Cerebellar nuclear complex (tissue), 1 donor: ENCODE results near the gene RDX.
"Not testable (repeated sequence)": the region's sequence is repeated elsewhere in the genome, so short reads cannot be mapped to it uniquely, and the experiment has no call there.

Source experiments
- DNase-seq, 2 experiments: peaks; one replicate each; lab custom pipeline; 2025; lab: John Stamatoyannopoulos, UW

Gene RDX

DNA sequence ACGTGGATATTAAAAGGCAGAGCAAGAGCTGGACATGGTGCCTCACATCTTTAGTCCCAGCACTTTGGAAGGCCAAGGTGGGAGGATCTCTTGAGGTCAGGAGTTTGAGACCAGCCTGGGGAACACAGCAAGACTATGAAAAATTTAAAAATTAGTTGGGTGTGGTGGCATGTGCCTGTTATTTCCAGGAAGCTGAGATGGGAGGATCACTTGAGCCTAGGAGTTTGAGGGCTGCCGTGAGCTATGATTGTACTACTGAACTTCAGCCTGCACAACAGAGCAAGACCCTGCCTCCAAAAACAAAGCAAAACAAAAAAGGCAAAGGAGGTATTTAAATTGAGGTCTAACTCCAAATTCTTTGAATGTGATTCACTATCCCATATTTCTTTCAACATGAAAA lies 23.5 kb downstream of the RDX start:
- no peak for DNase-seq

DNA sequence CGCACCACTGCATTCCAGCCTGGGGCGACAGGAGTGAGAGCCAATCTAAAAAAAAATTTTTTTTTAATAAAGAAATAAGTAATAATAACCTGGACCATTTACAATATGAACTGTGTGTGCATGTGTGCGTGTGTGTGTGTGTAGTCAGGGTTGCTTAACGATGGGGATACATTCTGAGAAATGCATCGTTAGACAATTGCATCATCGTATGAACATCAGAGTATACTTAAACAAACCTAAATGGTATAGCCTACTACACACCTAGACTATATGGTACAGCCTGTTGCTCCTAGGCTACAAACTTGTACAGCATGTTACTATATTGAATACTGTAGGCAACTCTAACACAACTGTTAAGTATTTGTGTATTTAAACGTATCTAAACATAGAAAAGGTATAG lies 26.4 kb downstream of the RDX start:
- no peak for DNase-seq

DNA sequence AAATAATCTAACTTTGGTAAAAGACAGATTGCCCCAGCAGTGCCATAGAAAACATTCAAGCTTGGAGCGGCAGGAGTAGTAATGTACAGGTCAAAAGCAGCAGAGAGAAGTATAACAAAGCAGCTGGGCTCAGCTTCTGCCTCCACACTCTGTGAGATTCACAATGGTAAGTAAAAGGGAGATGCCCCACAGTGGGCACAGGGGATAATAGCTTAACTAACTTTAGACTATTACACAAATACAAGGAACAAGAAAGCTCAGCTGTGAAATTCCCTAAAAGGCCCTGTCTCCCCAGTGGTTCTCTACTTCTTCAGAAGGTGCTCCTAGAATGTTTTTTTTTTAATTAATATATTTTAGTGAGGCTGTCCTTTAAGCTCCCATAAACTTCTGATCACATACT lies 28.0 kb downstream of the RDX start:
- DNase-seq = no peak

DNA sequence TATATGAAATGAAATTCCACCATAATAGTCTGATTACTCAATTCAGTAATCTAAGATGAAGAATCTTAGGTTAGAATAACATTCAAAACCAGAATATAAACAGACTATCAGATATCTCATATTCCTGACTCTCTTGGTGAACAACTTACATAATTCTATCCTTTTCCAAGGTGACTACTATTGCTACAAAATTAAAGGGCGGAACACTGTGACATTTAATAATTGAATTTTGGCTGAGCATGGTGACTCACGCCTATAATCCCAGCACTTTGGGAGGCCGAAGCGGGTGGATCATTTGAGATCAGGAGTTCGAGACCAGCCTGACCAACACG lies 34.4 kb downstream of the RDX start:
- no peak for DNase-seq

DNA sequence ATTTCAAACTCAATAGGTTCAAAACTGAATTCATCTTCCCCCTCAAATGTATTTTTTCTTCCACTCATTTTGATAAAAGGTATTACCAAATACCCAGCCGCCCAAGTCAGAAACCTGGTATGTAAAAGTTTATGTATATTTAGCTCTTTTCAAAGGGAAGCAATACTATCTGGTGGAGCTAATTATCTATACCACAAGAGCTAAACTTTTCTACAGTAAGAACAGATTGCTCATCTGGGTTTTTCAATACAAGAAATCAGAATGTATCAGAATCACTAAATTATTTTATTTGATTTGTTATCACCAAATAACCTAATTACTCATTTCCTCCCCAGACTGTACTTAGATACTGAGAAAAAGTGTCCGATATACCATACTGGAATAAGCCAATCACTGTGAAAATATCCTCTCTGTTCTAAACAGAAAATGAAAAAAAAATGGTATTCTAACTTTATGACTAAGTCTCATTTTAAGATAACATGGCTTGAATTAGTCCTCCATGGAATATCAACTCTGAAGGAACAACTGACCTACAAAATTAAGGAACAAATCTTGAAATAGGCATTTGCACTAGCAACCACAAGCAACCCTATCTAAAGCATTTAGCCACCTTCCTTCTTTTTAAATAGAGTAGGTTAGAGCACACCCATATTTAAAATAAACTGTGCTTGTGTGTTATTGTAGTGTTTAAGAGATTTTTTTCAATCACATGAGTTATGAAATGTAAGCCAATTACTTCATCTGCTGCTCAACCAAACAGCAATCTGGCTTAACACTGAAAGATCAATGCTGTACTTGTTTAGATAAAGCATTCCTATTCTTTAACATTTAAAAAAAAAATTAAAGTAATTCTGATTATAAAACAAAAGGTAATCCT lies 35.0 kb downstream of the RDX start:
- DNase-seq = no peak

DNA sequence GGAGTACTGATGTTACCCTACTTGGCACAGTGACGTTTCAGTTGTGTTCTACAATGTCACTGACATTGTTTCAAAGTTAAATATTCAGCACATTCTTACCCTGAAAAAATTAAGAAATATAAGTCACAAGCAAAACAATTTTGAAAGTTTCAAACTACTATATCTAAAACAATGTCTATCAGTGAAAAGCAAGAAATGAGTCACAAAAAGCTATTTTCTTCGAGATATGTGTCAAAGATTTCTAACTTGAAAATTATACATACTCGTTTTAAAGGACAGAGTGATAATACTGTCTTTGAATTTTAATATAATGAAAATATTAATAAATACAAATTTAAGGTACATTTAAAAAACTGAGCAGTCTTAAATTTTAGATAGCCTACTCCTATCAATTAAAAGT lies 42.9 kb downstream of the RDX start:
- DNase-seq = no peak

DNA sequence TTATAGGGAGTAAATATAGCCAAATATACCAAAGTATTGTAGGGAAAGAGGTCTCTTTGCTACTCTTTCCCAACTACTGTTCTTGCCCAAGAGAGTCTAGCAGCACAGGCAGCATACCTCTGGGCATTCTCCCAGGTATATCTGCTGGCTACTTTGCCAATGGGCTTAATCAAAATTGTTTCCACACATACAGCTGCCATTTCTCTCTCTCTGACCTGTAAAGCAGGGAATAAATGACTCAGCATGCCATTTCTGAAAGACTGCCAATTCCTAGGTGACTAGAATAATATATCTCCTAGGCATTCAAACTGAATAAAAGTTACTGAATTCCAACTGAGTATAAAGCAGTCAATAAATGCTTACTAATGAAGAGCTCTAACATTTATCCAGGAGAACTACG lies 44.6 kb downstream of the RDX start:
- no peak for DNase-seq

DNA sequence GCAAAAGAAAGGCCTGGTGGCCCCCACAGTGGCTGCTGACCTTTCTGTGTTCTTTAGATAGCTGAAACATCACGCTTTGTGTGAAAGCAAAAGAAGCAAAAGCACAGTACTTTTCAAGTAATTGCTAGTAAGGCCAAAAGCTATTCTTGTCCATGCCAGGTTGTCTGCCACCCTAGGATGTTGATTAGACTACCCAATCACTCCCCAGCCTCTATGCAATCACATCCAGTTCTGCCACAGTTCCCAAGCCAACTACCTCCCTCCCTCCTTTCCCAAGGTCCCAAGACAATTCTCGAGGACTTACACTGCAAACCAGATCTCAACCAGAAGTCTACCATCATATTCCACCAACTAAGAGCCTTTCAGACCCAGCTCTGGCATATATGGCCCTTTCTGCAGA lies 46.2 kb downstream of the RDX start:
- DNase-seq = no peak

DNA sequence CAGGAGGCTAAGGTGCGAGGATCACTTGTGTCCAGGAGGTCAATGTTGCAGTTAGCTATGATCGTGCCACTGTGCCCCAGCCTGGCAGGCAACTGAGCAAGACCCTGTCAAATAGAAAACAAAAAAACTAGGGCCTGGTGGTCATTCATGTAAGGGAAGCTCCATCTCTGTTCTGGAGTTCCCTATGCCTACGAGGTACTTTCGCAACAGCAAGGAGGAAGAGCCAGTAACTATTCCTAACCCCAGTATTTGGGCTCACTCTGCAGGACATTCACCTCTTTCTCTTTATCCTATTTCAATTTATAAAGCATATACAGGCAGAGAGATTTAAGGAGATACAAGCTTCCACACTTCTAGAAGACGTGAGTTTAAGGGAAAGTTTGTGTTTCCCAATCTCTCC lies 46.6 kb downstream of the RDX start:
- no peak for DNase-seq

DNA sequence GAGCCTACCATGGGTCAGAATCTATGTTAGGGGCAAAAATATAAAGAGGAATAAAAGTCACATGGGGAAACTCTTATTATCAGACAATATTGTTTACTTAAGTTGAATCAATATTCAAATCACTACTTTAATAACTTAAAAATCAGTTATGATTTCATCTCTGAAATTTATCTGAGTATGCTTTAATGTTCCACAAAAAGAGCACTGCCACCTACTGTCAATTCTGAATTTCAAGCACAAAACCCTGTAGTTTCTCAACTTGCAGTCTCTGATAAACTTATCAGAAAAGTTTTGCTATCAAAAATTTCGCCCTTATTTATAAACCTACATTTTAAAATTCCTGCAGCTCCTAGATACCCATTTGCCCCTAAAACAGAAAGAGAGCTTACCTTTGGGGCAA lies 47.3 kb downstream of the RDX start:
- no peak for DNase-seq

DNA sequence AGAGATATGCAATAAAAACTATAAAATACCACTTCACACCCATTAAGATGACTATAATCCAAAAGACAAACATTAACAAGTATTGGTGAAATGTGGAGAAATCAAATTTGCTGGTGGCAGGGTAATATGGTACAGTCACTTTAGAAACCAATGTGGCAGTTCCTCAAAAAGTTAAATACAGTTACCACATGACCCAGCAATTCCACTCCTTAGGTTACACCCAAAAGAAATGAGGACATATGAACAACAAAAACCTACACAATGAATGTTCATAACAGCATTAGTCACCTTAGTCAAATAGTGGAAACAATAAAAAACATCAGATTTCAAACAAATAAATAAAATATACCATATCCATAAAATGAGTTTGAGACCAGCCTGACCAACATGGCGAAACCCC lies 52.6 kb downstream of the RDX start:
- no peak for DNase-seq

DNA sequence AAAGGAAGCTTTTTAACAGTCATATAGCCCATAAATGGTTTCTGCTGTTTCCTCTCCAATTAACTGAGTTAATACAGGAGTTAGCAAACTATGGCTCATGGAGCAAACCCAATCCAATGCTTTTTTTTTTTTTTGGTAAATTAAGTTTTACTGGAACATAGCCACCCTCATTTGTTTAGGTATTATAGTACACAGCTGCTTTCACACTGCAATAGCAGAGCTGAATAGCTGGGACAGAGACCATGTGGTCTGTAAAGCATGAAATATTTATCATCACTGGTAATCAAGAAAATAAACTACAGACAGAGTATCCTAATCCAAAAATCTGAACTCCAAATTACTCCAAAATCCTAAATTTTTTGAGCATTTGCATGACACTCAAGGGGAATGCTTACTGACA lies 53.7 kb downstream of the RDX start:
- DNase-seq = no peak

DNA sequence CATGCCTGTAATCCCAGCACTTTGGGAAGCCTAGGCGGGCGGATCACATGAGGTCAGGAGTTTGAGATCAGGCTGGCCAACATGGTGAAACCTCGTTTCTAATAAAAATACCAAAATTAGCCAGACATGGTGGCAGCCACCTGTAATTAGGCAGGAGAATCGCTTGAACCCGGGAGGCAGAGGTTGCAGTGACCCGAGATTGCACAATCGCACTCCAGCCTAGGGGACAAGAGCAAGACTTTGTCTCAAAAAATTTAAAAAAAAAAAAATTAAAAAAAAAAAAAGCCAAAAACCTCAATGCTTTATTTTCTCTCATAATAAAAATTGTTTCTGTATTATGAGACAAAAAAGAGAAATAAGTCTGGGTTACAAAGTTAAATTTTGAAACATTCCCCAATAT lies 54.2 kb downstream of the RDX start:
- DNase-seq = no peak

DNA sequence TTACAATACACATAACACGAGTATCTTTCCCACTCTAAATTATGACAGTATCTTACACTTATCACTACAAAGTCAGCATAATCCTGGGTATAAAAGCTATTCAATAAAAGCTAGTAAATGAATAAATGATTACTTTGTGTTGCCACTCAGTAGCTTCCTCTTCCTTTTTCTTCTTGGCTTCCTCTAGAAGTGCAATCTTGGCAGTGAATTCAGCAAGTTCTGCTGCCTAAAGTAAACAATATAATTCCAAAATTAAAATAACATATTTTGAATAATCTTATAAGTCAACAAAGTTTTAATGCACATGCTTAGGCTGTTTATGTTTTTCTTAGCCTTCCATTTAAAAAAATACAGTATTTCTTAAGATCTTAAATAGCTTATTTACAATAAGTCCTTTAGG lies 60.4 kb downstream of the RDX start:
- DNase-seq = no peak

DNA sequence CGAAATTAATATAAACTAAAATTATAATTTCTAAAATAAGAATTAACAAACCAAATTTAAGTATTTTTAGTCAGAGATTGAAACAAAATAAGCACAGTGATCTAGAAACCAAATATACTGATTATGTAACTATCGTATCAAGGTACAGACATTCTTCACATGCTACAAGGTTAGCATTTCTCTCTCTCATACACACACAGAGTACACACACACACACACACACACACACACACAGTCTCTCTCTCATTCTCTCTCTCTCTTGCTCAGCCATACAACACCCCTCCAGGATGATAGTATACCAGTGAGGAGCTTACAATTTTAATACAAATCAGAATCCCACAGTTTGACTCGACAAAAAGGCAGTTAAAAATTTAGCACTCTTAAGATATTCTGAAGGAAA lies 66.0 kb downstream of the RDX start:
- no peak for DNase-seq

DNA sequence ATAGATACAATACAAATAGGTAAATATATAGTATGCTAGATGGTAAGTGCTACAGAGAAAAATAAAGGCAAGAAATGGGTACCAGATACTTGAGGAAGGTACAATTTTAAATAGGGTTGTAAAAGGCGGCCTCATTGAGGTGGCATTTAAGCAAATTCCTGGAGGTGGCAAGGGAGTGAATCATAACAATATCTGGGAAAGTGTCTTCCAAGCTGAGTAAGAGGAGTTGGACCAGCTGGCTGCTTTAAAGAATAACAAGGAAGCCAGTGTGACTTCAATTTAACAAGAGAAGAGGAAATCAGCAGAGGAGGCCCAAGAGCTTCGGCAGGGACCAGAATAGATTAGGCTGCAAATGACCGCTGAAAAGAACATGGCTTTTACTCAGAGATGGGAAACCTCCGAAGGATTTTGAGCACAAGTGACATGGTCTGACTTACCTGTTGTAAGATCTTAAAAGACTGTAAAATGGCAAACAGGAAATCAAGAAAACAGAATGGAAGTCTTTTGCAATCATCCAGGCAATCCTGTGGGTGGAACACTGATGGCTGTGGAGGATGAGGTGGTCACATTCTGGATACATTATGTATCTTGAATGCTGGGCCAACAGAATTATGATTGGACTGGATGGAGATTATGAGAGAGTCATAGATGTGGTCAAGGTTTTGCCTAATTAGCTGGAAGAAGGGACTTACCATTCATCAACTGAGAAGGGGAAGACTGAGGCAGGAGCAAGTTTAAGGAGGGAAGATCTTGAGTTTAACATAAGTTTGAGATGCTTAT lies 77.2 kb downstream of the RDX start:
- DNase-seq = no peak

DNA sequence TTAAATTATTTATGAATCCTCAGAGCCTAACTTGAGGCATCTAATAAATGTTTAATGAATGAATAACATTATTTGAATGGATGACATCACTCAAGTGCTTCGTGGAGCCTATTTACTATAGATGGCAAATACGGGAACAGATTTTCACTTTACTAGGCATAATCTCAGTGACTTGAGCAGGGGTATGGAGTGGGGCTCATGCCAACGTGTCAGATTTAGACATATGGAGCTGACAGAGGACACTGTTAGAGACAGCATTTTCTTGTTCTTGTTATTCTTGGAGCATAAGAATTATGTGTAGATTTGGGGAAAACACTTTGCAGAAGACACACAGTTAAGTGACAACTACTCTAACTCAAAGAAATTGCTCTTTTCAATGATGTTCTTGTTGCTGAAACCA lies 78.5 kb downstream of the RDX start:
- DNase-seq = no peak

DNA sequence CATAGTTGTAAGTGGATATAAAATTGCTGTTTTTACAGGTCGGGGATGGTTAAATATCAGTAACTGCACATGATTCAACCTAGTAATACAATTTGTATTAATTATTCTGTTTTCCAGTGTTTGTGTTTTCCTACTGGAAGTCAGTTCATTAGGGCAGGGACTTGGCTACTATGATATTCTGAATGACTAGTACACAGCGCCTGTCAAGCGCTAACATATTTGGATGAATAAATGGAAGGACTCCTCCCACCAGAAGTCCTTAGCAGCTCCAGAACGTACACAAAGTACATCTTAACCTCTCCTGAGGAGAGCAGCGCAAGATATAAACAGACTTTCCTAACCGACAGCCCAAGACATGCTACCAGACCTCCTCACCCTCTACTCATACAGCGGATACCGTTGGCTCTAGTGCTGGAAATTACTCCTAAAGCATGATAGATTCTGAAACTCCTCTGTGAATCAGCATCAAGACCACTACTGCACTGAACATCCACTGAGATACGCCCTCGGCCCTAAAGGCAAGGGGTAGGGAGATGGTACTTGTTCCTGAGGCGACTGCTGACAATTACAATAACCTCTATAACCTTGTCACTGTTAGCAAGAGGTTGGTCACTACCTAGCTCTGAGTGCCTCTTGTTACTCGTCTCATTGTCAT lies 79.1 kb downstream of the RDX start:
- no peak for DNase-seq

DNA sequence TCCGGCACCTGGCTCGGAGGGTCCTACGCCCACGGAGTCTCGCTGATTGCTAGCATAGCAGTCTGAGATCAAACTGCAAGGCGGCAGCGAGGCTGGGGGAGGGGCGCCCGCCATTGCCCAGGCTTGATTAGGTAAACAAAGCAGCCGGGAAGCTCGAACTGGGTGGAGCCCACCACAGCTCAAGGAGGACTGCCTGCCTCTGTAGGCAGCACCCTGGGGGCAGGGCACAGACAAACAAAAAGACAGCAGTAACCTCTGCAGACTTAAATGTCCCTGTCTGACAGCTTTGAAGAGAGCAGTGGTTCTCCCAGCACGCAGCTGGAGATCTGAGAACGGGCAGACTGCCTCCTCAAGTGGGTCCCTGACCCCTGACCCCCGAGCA lies 87.1 kb downstream of the RDX start:
- not testable (repeated sequence) for DNase-seq

DNA sequence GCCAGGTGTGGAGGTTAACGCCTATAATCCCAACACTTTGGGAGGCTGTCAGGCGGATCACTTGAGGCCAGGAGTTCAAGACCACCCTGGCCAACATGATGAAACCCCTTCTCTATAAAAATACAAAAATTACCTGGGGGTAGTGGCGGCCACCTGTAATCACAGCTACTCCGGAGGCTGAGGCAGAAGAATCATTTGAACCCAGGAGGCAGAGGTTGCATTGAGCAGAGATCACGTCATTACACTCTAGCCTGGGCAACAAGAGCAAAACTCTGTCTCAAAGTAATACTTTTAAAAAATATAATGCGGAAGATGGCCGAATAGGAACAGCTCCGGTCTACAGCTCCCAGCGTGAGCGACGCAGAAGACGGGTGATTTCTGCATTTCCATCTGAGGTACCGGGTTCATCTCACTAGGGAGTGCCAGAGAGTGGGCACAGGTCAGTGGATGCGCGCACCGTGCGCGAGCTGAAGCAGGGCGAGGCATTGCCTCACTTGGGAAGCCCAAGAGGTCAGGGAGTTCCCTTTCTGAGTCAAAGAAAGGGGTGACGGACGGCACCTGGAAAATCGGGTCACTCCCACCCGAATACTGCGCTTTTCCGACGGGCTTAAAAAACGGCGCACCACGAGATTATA lies 87.6 kb downstream of the RDX start:
- DNase-seq = not testable (repeated sequence)

DNA sequence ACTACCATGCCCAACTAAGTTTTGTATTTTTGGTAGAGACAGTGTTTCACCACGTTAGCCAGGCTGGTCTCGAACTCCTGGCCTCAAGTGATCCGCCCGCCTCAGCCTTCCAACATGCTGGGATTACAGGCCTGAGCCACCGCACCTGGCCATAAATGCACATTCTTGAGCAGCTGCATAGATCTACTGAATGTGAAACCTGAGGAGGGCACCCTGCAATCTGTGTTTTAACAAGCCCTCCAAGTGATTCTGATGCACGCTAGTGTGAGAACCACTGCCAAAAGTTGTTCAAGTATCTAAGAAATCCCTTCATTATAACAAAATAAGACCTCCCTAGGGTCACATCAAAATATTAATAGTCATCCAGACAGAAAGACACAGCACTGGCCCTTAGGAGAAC lies 89.3 kb downstream of the RDX start:
- DNase-seq = no peak

DNA sequence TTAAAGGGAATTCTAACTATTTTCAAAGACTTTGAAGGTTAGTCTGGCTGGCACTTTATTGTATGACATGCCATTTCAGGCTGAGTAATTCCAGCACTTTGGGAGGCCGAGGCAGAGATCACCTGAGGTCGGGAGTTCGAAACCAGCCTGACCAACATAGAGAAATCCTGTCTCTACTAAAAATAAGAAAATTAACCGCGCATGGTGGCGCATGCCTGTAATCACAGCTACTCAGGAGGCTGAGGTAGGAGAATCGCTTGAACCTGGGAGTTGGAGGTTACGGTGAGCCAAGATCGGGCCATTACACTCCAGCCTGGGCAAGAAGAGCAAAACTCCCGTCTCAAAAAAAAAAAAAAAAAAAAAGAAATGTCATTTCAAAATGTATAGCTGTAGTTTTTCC lies 95.6 kb downstream of the RDX start:
- no peak for DNase-seq

DNA sequence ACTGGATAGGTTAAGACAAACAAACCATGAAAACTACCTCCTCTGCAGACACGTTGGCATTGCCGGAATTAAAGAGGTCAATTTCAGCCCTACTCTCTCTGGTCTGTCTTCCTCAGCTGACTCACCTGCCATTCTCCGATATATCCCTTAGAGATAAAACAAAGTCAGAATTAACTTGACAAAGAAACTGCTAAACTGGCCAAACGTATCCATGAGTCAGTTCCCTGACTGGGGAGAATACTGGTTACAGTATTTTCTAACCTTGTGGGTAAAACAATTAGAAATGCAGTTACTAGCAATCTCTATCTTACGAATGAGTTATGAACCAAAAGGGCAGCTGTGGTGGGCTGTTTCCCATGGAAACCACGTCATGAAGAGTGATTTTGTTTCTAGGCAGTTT lies 96.2 kb downstream of the RDX start:
- no peak for DNase-seq
